Thyroid gland (tissue), 4 donors: ENCODE measurements around the gene DMXL1. TPM values are rescaled to one million over a fixed set of nuclear protein-coding genes. Genes with fewer than 3 reads are reported as not detected.

Source experiments
- DNase-seq, 2 donors: peaks; one replicate each; pipeline ENCODE4 v3.0.0-alpha.2; 2019
- H3K27ac ChIP-seq, 3 donors: fragments of 200-600 bp; sonication (generic); 1 replicate in 2 of 3; 2 replicates in 1 of 3; pipeline ENCODE4 v1.5.1; 2016 to 2019; ENCODE audit warnings: mild to moderate bottlenecking in 1 of 3, moderate library complexity in 1 of 3
- H3K27me3 ChIP-seq: fragments of 200-600 bp; sonication (generic); one replicate; pipeline ENCODE4 v1.5.1; 2019
- H3K36me3 ChIP-seq, 2 donors: fragments of 200-600 bp; sonication (generic); one replicate each; pipeline ENCODE4 v1.5.1; 2016 to 2019
- H3K4me1 ChIP-seq, 2 donors: fragments of 200-600 bp; sonication (generic); one replicate each; pipeline ENCODE4 v1.5.1; 2017 to 2019
- H3K4me3 ChIP-seq, 3 donors: fragments of 200-600 bp; sonication (generic); replicated peaks in 1 of 3; 1 replicate in 2 of 3; 2 replicates in 1 of 3; pipeline ENCODE4 v1.5.1; 2016; ENCODE audit warnings: mild to moderate bottlenecking in 1 of 3
- H3K9me3 ChIP-seq: fragments of 200-600 bp; sonication (generic); one replicate; pipeline ENCODE4 v1.5.1; 2017
- POLR2A ChIP-seq, 2 donors: fragments of 450-650 bp; IDR thresholded peaks; one replicate each; pipeline ENCODE4 v1.6.1; 2017; ENCODE audit warnings: antibody characterized with exemption in 2 of 2, mild to moderate bottlenecking in 2 of 2, moderate library complexity in 1 of 2
- WGBS, 2 donors: methylation state at CpG; one replicate each; pipeline ENCODE4 v1.1.5; 2017; 5-methylcytosine and 5-hydroxymethylcytosine counted together
- intact Hi-C: fragments of 100-400 bp; cut with DNase I; formaldehyde crosslinking; loops from one replicate; pipeline ENCODE4 v1.15.1; 2023
- total RNA-seq, 4 donors: library from RNA; depleted of rRNA; stranded (reverse); fragments of >200 nt; gene quantifications; one replicate each; pipeline ENCODE4 v1.2.3, GENCODE V29; 2016
- TF ChIP-seq, protein P1 (sequence below), 6 experiments: fragments of 200-600 bp in 3 of 6; fragments of 450-650 bp in 3 of 6; sonication (generic) in 3 of 6; IDR thresholded peaks; one replicate each; pipeline ENCODE4 v1.5.1; 2016 to 2019; ENCODE audit warnings: antibody characterized with exemption in 6 of 6, mild to moderate bottlenecking in 2 of 6, inconsistent platforms in 1 of 6, moderate library complexity in 1 of 6

Gene DMXL1
- total RNA-seq, 4 donors from 2014 or later = 90.8 to 158 (median 95.4) TPM

DNA sequence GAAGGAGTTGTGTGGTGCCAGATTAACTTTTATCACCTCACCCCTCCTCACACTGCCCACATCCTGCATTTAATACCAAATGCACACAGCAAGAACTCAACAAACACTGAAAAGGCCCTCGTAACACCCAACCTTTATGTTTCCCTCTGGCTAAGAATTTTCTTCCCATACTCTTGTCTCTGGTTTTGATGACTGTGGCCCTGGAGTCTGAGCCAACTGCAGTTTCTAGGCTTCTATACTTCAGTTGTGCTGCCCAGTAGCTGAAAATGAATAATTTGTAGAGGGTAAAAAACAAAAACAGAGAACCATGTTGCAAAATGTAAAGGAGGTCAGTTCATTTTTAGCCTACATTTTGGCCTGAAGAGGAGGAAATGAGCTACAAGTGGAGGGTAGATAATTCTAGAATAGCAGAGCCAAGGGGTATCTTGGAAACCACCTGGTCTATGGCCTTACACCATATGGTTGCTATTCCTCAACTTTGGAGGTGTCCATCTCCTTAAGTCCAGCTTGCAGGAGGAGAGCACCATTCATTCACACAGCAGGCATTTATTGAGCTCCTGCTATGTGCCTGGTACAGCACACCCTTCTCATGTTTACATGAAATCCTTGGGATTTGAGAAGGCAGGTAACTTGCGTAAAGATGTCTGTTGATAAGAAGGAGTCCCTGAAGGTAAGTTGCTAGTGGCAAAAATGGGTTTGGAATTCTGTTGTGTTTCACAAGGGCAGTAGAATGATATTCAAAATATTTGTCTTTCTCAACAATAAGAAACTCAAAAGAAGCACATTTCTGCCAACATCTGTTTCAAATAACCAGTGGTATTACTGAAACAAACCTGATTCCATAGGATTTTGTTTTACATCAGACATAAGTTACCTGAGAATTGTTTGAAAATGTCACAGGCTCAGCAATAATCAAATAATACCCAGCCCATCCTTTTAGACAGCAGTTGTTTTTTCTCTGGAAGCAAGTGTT lies 201.2 kb downstream of the DMXL1 start:
- Histone ChIP-seq H3K4me3 (no peak overlapping the region), H3K4me1 (peaks cover 10 to 37% of the 10 kb centered on the region in 2 donors), H3K27ac (no peak overlapping the region), H3K27me3 (no peaks in the 10 kb centered on the region), H3K36me3 (no peaks in the 10 kb centered on the region), H3K9me3 (no peaks in the 10 kb centered on the region)
- no peak for TF ChIP-seq POLR2A (IDR thresholded peaks at IDR 0.05)
- TF ChIP-seq, protein P1, sequence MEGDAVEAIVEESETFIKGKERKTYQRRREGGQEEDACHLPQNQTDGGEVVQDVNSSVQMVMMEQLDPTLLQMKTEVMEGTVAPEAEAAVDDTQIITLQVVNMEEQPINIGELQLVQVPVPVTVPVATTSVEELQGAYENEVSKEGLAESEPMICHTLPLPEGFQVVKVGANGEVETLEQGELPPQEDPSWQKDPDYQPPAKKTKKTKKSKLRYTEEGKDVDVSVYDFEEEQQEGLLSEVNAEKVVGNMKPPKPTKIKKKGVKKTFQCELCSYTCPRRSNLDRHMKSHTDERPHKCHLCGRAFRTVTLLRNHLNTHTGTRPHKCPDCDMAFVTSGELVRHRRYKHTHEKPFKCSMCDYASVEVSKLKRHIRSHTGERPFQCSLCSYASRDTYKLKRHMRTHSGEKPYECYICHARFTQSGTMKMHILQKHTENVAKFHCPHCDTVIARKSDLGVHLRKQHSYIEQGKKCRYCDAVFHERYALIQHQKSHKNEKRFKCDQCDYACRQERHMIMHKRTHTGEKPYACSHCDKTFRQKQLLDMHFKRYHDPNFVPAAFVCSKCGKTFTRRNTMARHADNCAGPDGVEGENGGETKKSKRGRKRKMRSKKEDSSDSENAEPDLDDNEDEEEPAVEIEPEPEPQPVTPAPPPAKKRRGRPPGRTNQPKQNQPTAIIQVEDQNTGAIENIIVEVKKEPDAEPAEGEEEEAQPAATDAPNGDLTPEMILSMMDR (IDR thresholded peaks at IDR 0.05) = no peak
- no peak for DNase-seq
- 94 to 98% methylated on average over 2 of the region's 2 CpGs for WGBS, 2 donors
- intact Hi-C loops = no loop called here

DNA sequence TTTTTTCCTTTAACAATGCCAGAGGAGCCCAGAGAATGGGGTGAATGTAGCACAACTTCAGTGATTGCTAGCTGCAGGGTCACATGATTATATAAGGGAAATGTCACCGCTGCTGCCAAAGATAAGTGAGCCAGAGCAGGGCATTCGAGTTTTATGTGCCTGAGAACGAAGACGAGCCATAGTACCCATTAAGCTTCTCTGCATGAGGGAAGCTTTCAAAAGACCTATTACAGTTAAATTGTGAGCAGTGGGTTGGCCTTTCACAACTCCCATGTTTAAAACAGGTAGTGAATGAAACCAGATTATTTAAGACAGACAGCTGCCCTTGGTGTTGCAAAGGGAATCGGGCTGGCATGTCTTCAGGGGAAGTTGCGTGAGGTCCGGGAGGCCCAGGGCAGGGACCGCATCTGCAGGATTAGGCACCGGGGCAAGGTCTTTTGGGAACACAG lies 202.5 kb downstream of the DMXL1 start:
- WGBS, 2 donors = 69 to 74% methylated on average over 9 of the region's 9 CpGs
- no peak overlapping the region for H3K4me3 ChIP-seq
- peak overlapping the region in 1 of 3 donors; percentile 22 for H3K27ac ChIP-seq
- intact Hi-C loops = no loop called here
- no peaks in the 10 kb centered on the region for H3K9me3 ChIP-seq
- H3K27me3 ChIP-seq = no peaks in the 10 kb centered on the region
- peaks cover 10 to 34% of the 10 kb centered on the region in 2 donors for H3K4me1 ChIP-seq
- no peak for DNase-seq
- TF ChIP-seq POLR2A (IDR thresholded peaks at IDR 0.05) = no peak
- TF ChIP-seq, protein P1 (IDR thresholded peaks at IDR 0.05) = no peak
- no peaks in the 10 kb centered on the region for H3K36me3 ChIP-seq

DNA sequence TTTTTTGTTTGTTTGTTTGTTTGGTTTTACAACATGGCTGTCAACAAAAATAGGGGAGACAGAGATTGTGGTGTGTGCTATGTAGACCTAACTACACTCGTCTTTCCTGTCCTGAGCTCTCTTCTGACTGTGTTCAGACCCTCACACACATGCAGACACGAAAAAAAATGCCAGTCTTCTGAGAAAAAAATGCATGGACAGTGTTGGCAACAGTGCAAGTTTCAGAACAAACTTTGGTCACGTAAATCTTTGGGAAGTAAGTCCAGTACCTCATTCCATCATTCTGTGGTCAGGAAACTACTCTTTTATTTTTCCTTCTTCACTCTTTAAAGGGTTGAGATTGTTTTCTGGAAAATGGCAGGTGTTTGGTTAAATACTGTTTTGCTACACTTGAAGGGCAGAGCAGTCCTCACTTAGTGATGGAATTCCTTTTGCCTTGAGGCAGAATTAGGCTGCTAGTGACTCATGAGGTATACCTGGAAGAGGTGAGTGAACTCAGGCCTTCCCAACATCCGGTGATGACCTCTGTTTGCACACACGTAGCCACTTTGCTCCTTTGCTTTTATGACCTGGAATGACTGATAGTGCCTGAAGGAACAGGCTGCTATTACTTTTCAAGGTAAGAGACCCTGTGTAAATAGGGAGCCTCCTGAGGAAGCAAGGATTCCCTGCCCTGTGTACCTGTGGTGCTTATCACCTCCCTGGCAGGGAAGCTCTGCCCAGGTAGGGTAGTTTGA lies 203.3 kb downstream of the DMXL1 start:
- DNase-seq = no peak
- Histone ChIP-seq H3K27me3 (no peaks in the 10 kb centered on the region), H3K4me1 (peaks cover 10 to 34% of the 10 kb centered on the region in 2 donors), H3K4me3 (no peak overlapping the region), H3K36me3 (no peaks in the 10 kb centered on the region), H3K9me3 (no peaks in the 10 kb centered on the region), H3K27ac (peak overlapping the region in 2 of 3 donors; percentile 35 to 66)
- intact Hi-C loops = no loop called here
- WGBS, 2 donors = 64 to 87% methylated on average over 5 of the region's 5 CpGs
- no peak for TF ChIP-seq POLR2A (IDR thresholded peaks at IDR 0.05)
- TF ChIP-seq, protein P1 (IDR thresholded peaks at IDR 0.05) = no peak

DNA sequence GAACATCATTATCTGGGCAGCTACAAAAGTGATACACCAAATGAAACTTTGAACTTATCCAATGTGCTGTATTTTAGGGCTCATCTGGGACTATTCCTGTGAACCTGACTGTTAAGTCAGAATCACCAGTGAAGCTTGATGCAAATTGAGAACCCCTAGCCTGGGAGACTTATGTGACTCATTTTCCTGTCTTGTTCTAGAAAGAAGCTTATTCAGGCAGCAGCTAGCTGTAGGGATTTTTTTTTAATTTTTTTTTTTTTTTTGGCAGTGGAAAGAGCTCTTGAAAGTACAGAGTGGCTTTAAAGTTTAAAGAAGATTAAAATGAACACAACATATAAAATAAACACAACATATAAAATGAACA lies 203.9 kb downstream of the DMXL1 start:
- H3K9me3 ChIP-seq = no peaks in the 10 kb centered on the region
- no peak overlapping the region for H3K4me3 ChIP-seq
- peaks cover 7 to 29% of the 10 kb centered on the region in 2 donors for H3K4me1 ChIP-seq
- no peaks in the 10 kb centered on the region for H3K36me3 ChIP-seq
- H3K27ac ChIP-seq = peak overlapping the region in 2 of 3 donors; percentile 35 to 66
- intact Hi-C loops = no loop called here
- no peaks in the 10 kb centered on the region for H3K27me3 ChIP-seq
- TF ChIP-seq, protein P1 (IDR thresholded peaks at IDR 0.05) = no peak
- TF ChIP-seq POLR2A (IDR thresholded peaks at IDR 0.05) = no peak
- no peak for DNase-seq
